Limb (tissue), 2 donors: Measurements from ENCODE around the gene TASOR.

Experiments
- DNase-seq, 2 donors: peaks; one replicate each; pipeline ENCODE4 v3.0.0-alpha.2; 2016; ENCODE audit errors: extremely low spot score in 2 of 2

TASOR gene

DNA sequence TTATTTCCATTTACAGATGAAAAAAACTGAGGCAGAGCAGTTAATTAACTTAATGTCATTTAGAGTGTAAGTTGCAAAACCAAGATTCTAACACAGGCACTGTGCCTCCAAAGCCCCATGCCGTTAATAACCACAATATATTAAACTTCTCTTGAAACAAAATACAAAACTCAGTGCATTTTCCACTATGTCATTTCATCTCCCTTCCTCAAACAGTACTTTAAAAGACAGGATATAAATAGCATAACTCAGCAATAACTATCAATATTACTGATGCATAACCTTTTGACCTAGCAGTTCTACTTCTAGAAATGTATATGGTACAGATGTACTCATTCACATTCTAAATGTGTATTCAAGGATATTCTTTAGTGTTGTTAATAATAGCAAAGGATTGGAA, 5.1 kb upstream of the TASOR start:
- no peak for DNase-seq

DNA sequence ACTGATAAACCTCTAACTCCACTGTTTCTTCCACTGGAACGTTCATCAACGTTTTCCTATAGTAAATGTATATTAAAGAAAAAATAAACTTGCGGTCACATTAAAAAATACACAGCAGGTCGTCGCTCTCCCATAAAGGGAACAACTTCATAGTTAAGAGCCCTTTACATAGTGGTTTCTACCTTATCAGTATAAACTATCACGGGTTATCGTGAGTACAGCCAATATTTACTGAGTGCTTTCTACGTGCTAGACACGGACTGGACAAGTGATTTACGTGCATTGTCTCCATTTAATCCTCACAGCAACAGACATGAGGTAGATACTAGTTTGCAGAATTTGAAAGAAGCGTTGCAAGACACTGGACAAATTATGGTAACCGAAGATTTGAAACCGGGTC, 964 bp upstream of the TASOR start:
- DNase-seq, result no peak

- DNase-seq, result peak; percentile 68 to 87
These were observed 473 bp downstream of the TASOR start for GRCh38 chr3:56682462-56683121.

DNA sequence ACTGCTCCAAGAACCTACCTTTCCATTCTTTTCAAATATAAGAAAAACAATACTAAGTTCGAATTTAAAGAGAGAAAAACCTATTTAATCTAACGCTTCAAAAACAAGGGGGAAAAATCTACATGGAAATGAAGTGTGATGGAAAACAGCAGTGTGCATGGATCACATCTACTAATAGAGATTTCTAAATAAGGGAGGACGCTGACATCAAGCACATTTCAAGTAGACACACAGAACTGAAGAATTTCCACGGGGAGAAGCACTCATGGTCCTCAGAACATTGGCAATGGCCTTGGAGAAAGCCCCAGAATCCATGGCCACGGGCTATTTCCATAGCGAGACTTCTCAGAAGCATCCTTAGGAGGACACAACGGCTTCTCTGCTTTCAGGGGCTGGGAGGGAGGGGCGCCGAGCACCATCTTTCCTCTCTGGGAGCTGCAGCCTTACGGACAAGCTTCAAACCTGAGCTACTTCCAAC, 1.0 kb downstream of the TASOR start:
- no peak for DNase-seq

GRCh38 chr3:56680054-56680580, 2.9 kb downstream of the TASOR start:
- DNase-seq, result no peak

GRCh38 chr3:56677286-56677685, 5.8 kb downstream of the TASOR start:
- no peak for DNase-seq

DNA sequence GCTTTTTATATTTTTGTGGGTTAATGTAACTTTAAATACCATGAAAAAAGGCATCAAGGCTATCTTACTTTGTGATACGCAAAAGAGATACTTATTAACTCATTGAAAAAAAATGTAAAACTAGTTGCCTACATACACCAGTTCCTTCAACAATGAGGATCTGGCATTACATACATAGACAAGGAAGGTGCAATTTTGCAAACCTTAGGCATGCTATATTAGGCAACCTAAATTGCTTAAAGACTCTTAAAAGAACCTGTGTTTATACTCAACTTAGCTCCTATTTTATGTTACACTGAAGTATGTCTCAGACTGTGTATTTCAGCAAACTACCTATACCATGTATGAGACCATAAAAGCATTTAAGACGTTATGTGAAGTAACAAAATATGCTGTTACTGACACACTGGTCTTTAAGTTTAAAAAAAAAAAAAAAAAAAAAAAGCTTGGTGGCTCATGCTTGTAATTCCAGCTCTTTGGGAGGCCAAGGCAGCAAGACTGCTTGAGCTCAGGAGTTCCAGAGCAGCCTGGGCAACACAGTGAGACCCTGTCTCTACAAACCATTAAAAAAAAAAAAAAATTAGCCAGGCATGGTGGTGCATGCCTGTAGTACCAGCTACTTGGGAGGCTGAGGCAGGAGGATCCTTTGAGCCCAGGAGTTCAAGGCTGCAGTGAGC, 9.1 kb downstream of the TASOR start:
- no peak for DNase-seq

- DNase-seq, result no peak
These were observed 15.0 kb downstream of the TASOR start for GRCh38 chr3:56667973-56668579.

- no peak for DNase-seq
These were observed 18.2 kb downstream of the TASOR start for GRCh38 chr3:56664823-56665222.

- DNase-seq, result no peak
These were observed 27.4 kb downstream of the TASOR start for GRCh38 chr3:56655709-56656108.

GRCh38 chr3:56654460-56654859, 28.6 kb downstream of the TASOR start:
- no peak for DNase-seq

- DNase-seq, result no peak
These were observed 37.7 kb downstream of the TASOR start for GRCh38 chr3:56645407-56645806.

DNA sequence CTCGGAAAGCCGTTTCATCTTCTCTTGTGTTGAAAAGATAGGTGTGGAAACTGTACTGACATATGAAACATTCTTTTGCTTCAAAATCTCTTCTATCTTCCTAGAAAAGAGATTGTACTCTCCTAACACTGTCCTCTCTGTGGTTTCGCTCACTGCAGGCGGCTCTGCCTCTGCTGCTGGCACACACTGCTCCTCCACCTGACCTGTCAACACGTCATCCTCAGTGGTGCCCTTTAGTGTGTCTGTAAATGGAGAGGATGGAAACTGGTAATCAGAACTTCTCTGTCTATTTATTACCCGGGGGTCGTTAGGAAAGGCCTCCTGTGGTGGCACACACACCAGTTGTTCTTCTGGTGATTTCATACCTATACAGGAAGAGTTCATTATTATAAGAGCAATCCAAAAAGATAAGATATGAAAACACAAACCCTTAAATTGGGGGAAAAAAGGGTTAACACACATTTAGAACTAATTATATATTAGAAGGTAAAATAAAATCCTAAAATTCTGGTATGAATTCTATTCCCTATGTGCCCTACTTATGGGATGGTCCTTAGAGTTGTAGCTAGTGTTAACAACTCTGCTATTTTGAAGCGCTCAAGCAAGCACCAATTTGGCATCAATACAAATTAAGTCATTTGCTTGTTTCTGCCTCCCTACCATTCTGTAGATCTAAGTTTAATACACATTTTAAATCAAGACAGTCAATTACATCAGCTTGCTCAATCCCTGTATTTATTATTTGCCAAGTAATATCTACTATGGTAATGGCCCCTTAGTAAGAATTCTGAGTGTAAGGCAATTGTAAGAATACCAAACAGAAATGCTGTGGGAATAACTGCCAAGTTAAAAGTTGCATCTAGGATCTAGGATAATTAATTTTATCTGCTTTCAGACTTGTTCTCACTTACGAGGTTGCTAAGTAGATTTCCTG, 49.2 kb downstream of the TASOR start:
- no peak for DNase-seq
